HG03039 (cell line): ENCODE measurements around the gene ICE2.
A peak's percentile ranks its signal among the peaks of the same experiment; 100 is the strongest.

Source experiments
- ATAC-seq: cut with Tn5 transposase; IDR thresholded peaks from one replicate; pipeline ENCODE4 v1.9.1; 2021; ENCODE audit warnings: mild to moderate bottlenecking, moderate library complexity; ENCODE audit not compliant: unreplicated experiment

Gene ICE2

GRCh38 chr15:60478566-60479360 is at the start of gene ICE2:
ICE2 (minus strand) TSS chr15:60479142; CDS start chr15:60477977, 1,165 bp downstream.
- peak; percentile 82 for ATAC-seq

GRCh38 chr15:60528530-60528929 is 49.6 kb upstream of the ICE2 start:
- ATAC-seq = no peak

- ATAC-seq = no peak
Measured at GRCh38 chr15:60527456-60527855, 48.5 kb upstream of the ICE2 start.

- no peak for ATAC-seq
Measured at GRCh38 chr15:60526127-60526616, 47.2 kb upstream of the ICE2 start.

- ATAC-seq = no peak
Measured at GRCh38 chr15:60525341-60526039, 46.5 kb upstream of the ICE2 start.

GRCh38 chr15:60523056-60523455 is 44.1 kb upstream of the ICE2 start:
- ATAC-seq = no peak

- no peak for ATAC-seq
Measured at GRCh38 chr15:60520825-60521368, 42.0 kb upstream of the ICE2 start.

GRCh38 chr15:60520013-60520824 is 41.3 kb upstream of the ICE2 start:
- ATAC-seq = no peak

- ATAC-seq = no peak
Measured at GRCh38 chr15:60519218-60519617, 40.3 kb upstream of the ICE2 start.

GRCh38 chr15:60518511-60518910 is 39.6 kb upstream of the ICE2 start:
- ATAC-seq = no peak

- no peak for ATAC-seq
Measured at GRCh38 chr15:60514261-60514881, 35.4 kb upstream of the ICE2 start.

- ATAC-seq = no peak
Measured at GRCh38 chr15:60513676-60514075, 34.7 kb upstream of the ICE2 start.

GRCh38 chr15:60512937-60513336 is 34.0 kb upstream of the ICE2 start:
- no peak for ATAC-seq

GRCh38 chr15:60511351-60512031 is 32.5 kb upstream of the ICE2 start:
- ATAC-seq = no peak

GRCh38 chr15:60510006-60510405 is 31.1 kb upstream of the ICE2 start:
- ATAC-seq = no peak

- no peak for ATAC-seq
Measured at GRCh38 chr15:60509470-60509869, 30.5 kb upstream of the ICE2 start.

- no peak for ATAC-seq
Measured at GRCh38 chr15:60508442-60508841, 29.5 kb upstream of the ICE2 start.

- peak; percentile 81 for ATAC-seq
Measured at GRCh38 chr15:60507596-60508424, 28.9 kb upstream of the ICE2 start.

GRCh38 chr15:60496853-60497252 is 17.9 kb upstream of the ICE2 start:
- ATAC-seq = no peak
